GM10266 (cell line): ENCODE data around the gene SCN2A.
A peak's percentile ranks its signal among the peaks of the same experiment; 100 is the strongest.
"Not testable (repeated sequence)": the region's sequence is repeated elsewhere in the genome, so short reads cannot be mapped to it uniquely, and the experiment has no call there.

Source experiments
- DNase-seq: peaks from one replicate; pipeline ENCODE4 v3.0.0; 2012; ENCODE audit errors: extremely low spot score
- CTCF ChIP-seq: IDR thresholded peaks from 2 replicates; pipeline ENCODE4 v1.5.1; 2012; ENCODE audit warnings: mild to moderate bottlenecking, low read depth; ENCODE audit not compliant: control insufficient read depth, insufficient read depth; ENCODE audit errors: missing control alignments

Gene SCN2A

GRCh38 chr2:165391791-165392190 is 152.6 kb downstream of the SCN2A start:
- no peak for TF ChIP-seq CTCF
- no peak for DNase-seq

GRCh38 chr2:165398603-165399002 is 159.4 kb downstream of the SCN2A start:
- DNase-seq = not testable (repeated sequence)

- DNase-seq = peak; percentile 9
- peak; percentile 73 for TF ChIP-seq CTCF
Observed at GRCh38 chr2:165401285-165401852, 162.2 kb downstream of the SCN2A start.

- DNase-seq = no peak
- TF ChIP-seq CTCF = no peak
Observed at GRCh38 chr2:165402162-165402561, 162.9 kb downstream of the SCN2A start.

GRCh38 chr2:165406173-165406572 is 167.0 kb downstream of the SCN2A start:
- TF ChIP-seq CTCF = no peak
- no peak for DNase-seq

- DNase-seq = no peak
- TF ChIP-seq CTCF = no peak
Observed at GRCh38 chr2:165407466-165407865, 168.3 kb downstream of the SCN2A start.

- no peak for DNase-seq
- TF ChIP-seq CTCF = no peak
Observed at GRCh38 chr2:165408186-165408585, 169.0 kb downstream of the SCN2A start.

- no peak for DNase-seq
- no peak for TF ChIP-seq CTCF
Observed at GRCh38 chr2:165410276-165410675, 171.1 kb downstream of the SCN2A start.
